ENCODE results near the gene HS6ST3. TPM values are rescaled to one million over a fixed set of nuclear protein-coding genes. Genes with fewer than 3 reads are reported as not detected.

Gene HS6ST3
- polyA plus RNA-seq, 2 donors: 0.12 to 0.25 TPM

DNA sequence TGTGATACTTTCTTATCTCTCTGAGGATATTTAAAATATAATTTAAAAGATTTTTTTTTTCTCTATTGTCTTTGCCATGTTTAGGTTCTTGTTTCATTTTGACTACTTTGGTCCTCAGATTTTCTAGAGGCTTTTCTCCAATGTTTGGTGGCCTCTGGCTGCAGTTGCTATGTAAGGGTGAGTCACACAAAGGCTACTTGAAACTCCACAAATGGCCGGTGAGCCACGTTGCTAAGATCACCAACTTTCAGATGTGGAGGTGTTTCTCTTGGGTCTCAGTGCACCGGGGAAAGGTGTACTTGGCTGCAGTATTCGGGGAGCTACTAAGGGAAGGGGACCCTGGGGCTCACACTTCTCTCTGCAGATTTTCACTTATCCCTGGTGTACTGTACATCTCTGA is 248.1 kb downstream of the HS6ST3 start:
- no peak overlapping the region for H3K27ac ChIP-seq (ENCODE audit: low read depth in 2 of 2, low read length in 1 of 2)
- H3K4me1 ChIP-seq (ENCODE audit: control insufficient read depth in 2 of 2, insufficient read depth in 2 of 2, low read length in 1 of 2): no peaks in the 10 kb centered on the region
- H3K9me3 ChIP-seq (ENCODE audit: control insufficient read depth in 2 of 2, insufficient read depth in 1 of 2, low read depth in 1 of 2, low read length in 1 of 2): peaks cover 0 to 2% of the 10 kb centered on the region in 2 donors
- WGBS, 2 donors: 86 to 87% methylated on average over 4 of the region's 4 CpGs
- no peaks in the 10 kb centered on the region for H3K36me3 ChIP-seq (ENCODE audit: control insufficient read depth in 2 of 2, insufficient read depth in 2 of 2, low read length in 1 of 2)
- no peak overlapping the region for H3K4me3 ChIP-seq (ENCODE audit: low read depth in 1 of 2, low read length in 2 of 2)
- no peaks in the 10 kb centered on the region for H3K27me3 ChIP-seq (ENCODE audit: control insufficient read depth in 1 of 2, insufficient read depth in 2 of 2, low read length in 2 of 2)

DNA sequence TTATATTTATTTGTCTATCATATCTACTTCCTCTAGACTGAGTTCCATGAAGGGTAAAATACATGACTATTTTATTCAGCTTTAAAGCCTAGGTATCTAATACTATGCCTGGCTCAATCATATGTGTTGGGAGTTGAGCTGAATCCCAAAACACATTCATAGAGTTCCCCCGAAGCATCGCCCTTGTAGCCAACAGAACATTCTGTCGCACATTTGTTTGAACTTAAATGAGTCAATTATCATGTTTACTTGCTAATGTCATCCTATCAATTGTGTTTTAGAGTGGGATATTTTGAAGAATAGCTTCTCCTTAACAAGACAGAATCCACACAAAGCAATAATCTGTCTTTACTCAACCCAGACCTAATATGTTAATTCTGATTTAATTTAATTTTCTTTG is 252.4 kb downstream of the HS6ST3 start:
- no peak overlapping the region for H3K4me3 ChIP-seq (ENCODE audit: low read depth in 1 of 2, low read length in 2 of 2)
- H3K4me1 ChIP-seq (ENCODE audit: control insufficient read depth in 2 of 2, insufficient read depth in 2 of 2, low read length in 1 of 2): no peaks in the 10 kb centered on the region
- no peak overlapping the region for H3K27ac ChIP-seq (ENCODE audit: low read depth in 2 of 2, low read length in 1 of 2)
- H3K36me3 ChIP-seq (ENCODE audit: control insufficient read depth in 2 of 2, insufficient read depth in 2 of 2, low read length in 1 of 2): no peaks in the 10 kb centered on the region
- H3K27me3 ChIP-seq (ENCODE audit: control insufficient read depth in 1 of 2, insufficient read depth in 2 of 2, low read length in 2 of 2): no peaks in the 10 kb centered on the region
- peaks cover 0 to 2% of the 10 kb centered on the region in 2 donors for H3K9me3 ChIP-seq (ENCODE audit: control insufficient read depth in 2 of 2, insufficient read depth in 1 of 2, low read depth in 1 of 2, low read length in 1 of 2)
- WGBS, 2 donors: 88 to 89% methylated on average over 3 of the region's 3 CpGs

- 77 to 78% methylated on average over 4 of the region's 4 CpGs for WGBS, 2 donors
- Histone ChIP-seq H3K4me1 (ENCODE audit: control insufficient read depth in 2 of 2, insufficient read depth in 2 of 2, low read length in 1 of 2) (no peaks in the 10 kb centered on the region), H3K27ac (ENCODE audit: low read depth in 2 of 2, low read length in 1 of 2) (no peak overlapping the region), H3K36me3 (ENCODE audit: control insufficient read depth in 2 of 2, insufficient read depth in 2 of 2, low read length in 1 of 2) (no peaks in the 10 kb centered on the region), H3K27me3 (ENCODE audit: control insufficient read depth in 1 of 2, insufficient read depth in 2 of 2, low read length in 2 of 2) (no peaks in the 10 kb centered on the region), H3K4me3 (ENCODE audit: low read depth in 1 of 2, low read length in 2 of 2) (no peak overlapping the region), H3K9me3 (ENCODE audit: control insufficient read depth in 2 of 2, insufficient read depth in 1 of 2, low read depth in 1 of 2, low read length in 1 of 2) (peaks cover 0 to 2% of the 10 kb centered on the region in 2 donors)
Observed at GRCh38 chr13:96342852-96343465, 253.1 kb downstream of the HS6ST3 start.

DNA sequence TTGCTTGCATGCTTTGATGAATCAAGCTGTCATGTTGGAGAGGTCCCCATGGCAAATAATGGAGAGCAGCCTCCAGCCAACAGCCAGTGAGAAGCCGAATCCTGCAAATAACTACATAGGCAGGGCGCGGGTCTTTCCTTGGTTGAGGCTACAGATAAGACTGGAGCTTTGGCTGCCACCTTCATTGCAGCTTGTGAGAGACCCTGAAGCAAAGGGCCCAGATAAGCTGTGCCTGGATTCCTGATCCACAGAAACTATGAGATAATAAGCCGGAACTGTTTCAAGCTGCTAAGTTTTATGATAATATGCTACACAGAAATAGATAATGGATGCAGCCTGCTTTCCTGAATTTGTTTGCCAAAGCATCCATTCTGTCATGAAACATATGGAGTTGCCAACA is 257.0 kb downstream of the HS6ST3 start:
- Histone ChIP-seq H3K36me3 (ENCODE audit: control insufficient read depth in 2 of 2, insufficient read depth in 2 of 2, low read length in 1 of 2) (no peaks in the 10 kb centered on the region), H3K9me3 (ENCODE audit: control insufficient read depth in 2 of 2, insufficient read depth in 1 of 2, low read depth in 1 of 2, low read length in 1 of 2) (no peaks in the 10 kb centered on the region), H3K4me3 (ENCODE audit: low read depth in 1 of 2, low read length in 2 of 2) (no peak overlapping the region), H3K27me3 (ENCODE audit: control insufficient read depth in 1 of 2, insufficient read depth in 2 of 2, low read length in 2 of 2) (no peaks in the 10 kb centered on the region), H3K27ac (ENCODE audit: low read depth in 2 of 2, low read length in 1 of 2) (no peak overlapping the region), H3K4me1 (ENCODE audit: control insufficient read depth in 2 of 2, insufficient read depth in 2 of 2, low read length in 1 of 2) (no peaks in the 10 kb centered on the region)
- WGBS, 2 donors: 94 to 98% methylated on average over 4 of the region's 4 CpGs

DNA sequence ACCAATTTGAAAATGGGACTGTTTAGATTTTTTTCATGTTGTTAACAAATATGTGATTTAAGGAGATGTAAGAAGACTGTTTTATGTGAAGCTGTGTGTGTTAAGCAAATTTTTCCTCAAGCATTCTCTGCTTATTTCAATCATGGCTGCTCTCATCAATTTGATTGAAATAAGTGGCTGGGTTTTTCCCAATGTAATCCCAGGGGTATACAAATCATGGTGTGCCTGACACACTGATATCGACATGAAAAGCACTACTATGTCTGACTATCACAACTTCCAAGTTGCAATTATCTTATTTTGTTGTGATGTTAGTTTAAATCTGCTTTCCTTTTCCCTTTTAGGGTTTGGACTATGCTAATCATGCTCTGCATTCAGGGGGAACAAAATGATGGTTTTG is 283.7 kb downstream of the HS6ST3 start:
- H3K36me3 ChIP-seq (ENCODE audit: control insufficient read depth in 2 of 2, insufficient read depth in 2 of 2, low read length in 1 of 2): no peaks in the 10 kb centered on the region
- no peak overlapping the region for H3K4me3 ChIP-seq (ENCODE audit: low read depth in 1 of 2, low read length in 2 of 2)
- no peak overlapping the region for H3K27ac ChIP-seq (ENCODE audit: low read depth in 2 of 2, low read length in 1 of 2)
- H3K9me3 ChIP-seq (ENCODE audit: control insufficient read depth in 2 of 2, insufficient read depth in 1 of 2, low read depth in 1 of 2, low read length in 1 of 2): no peaks in the 10 kb centered on the region
- H3K27me3 ChIP-seq (ENCODE audit: control insufficient read depth in 1 of 2, insufficient read depth in 2 of 2, low read length in 2 of 2): no peaks in the 10 kb centered on the region
- H3K4me1 ChIP-seq (ENCODE audit: control insufficient read depth in 2 of 2, insufficient read depth in 2 of 2, low read length in 1 of 2): no peaks in the 10 kb centered on the region
- WGBS, 2 donors: 78 to 83% methylated on average over 1 of the region's 1 CpG

DNA sequence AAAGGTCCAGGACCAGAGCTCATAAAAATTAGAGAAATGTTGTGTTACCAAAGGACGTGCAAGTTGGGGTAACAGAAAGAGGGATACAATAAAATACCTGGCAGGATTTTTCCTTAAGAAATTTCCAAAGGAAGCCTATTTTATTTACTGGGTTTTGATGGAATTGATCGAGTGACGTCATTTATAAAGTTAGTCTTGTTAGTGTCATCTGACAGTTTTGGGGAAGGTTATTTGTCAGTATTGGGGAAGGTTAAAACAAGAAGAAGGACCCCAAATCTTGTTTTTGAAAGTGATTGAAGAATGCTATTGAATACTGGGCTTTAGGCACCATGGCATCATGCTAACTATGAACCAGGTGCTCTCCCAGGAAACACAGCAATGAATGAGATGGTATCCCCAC is 287.9 kb downstream of the HS6ST3 start:
- no peaks in the 10 kb centered on the region for H3K36me3 ChIP-seq (ENCODE audit: control insufficient read depth in 2 of 2, insufficient read depth in 2 of 2, low read length in 1 of 2)
- H3K27me3 ChIP-seq (ENCODE audit: control insufficient read depth in 1 of 2, insufficient read depth in 2 of 2, low read length in 2 of 2): no peaks in the 10 kb centered on the region
- H3K4me1 ChIP-seq (ENCODE audit: control insufficient read depth in 2 of 2, insufficient read depth in 2 of 2, low read length in 1 of 2): no peaks in the 10 kb centered on the region
- 89% methylated on average over 3 of the region's 3 CpGs for whole genome bisulfite sequencing, 2 donors
- H3K9me3 ChIP-seq (ENCODE audit: control insufficient read depth in 2 of 2, insufficient read depth in 1 of 2, low read depth in 1 of 2, low read length in 1 of 2): no peaks in the 10 kb centered on the region
- no peak overlapping the region for H3K4me3 ChIP-seq (ENCODE audit: low read depth in 1 of 2, low read length in 2 of 2)
- H3K27ac ChIP-seq (ENCODE audit: low read depth in 2 of 2, low read length in 1 of 2): no peak overlapping the region

DNA sequence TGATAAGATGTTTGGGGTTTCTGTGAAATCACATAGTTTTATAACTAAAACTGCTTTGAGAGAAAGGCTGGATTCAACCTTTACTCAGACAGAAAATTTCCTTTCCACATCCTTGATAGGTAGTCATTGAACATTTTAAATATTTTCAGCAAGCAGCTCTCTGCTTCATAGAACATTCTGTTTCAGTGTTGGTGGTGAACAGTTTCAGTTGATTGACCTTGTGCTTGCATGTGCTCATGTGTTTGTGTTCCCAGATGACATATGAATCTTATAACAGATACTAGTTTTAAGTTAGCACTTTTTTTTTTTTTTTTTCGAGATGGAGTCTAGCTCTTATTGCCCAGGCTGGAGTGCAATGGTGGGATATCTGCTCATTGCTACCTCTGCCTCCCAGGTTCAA is 290.1 kb downstream of the HS6ST3 start:
- no peak overlapping the region for H3K27ac ChIP-seq (ENCODE audit: low read depth in 2 of 2, low read length in 1 of 2)
- no peaks in the 10 kb centered on the region for H3K27me3 ChIP-seq (ENCODE audit: control insufficient read depth in 1 of 2, insufficient read depth in 2 of 2, low read length in 2 of 2)
- 69 to 90% methylated on average over 1 of the region's 1 CpG for WGBS, 2 donors
- no peak overlapping the region for H3K4me3 ChIP-seq (ENCODE audit: low read depth in 1 of 2, low read length in 2 of 2)
- H3K4me1 ChIP-seq (ENCODE audit: control insufficient read depth in 2 of 2, insufficient read depth in 2 of 2, low read length in 1 of 2): no peaks in the 10 kb centered on the region
- H3K36me3 ChIP-seq (ENCODE audit: control insufficient read depth in 2 of 2, insufficient read depth in 2 of 2, low read length in 1 of 2): no peaks in the 10 kb centered on the region
- no peaks in the 10 kb centered on the region for H3K9me3 ChIP-seq (ENCODE audit: control insufficient read depth in 2 of 2, insufficient read depth in 1 of 2, low read depth in 1 of 2, low read length in 1 of 2)

DNA sequence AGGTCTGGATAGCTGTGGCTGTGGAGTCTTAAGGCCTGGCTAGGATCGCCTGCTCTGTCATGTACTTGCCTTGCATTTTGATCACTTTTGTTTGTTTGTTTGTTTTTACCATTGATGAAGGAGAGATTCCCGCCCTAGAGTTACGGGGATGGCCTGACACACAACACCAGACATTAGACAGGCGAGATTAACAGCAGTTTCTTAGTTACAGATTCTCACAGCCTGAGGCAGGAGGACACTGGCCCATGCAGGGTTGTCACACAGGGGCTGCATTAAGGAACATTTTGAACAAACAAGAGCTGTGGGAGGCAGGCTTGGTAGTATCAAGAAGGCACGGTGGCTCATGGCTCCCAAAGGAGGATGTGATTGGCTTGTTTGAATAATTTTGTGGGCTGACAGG is 291.8 kb downstream of the HS6ST3 start:
- H3K36me3 ChIP-seq (ENCODE audit: control insufficient read depth in 2 of 2, insufficient read depth in 2 of 2, low read length in 1 of 2): no peaks in the 10 kb centered on the region
- no peaks in the 10 kb centered on the region for H3K27me3 ChIP-seq (ENCODE audit: control insufficient read depth in 1 of 2, insufficient read depth in 2 of 2, low read length in 2 of 2)
- no peaks in the 10 kb centered on the region for H3K9me3 ChIP-seq (ENCODE audit: control insufficient read depth in 2 of 2, insufficient read depth in 1 of 2, low read depth in 1 of 2, low read length in 1 of 2)
- no peak overlapping the region for H3K27ac ChIP-seq (ENCODE audit: low read depth in 2 of 2, low read length in 1 of 2)
- H3K4me3 ChIP-seq (ENCODE audit: low read depth in 1 of 2, low read length in 2 of 2): no peak overlapping the region
- WGBS, 2 donors: 69 to 76% methylated on average over 5 of the region's 5 CpGs
- H3K4me1 ChIP-seq (ENCODE audit: control insufficient read depth in 2 of 2, insufficient read depth in 2 of 2, low read length in 1 of 2): no peaks in the 10 kb centered on the region

GRCh38 chr13:96388598-96388997 is 298.7 kb downstream of the HS6ST3 start:
- no peaks in the 10 kb centered on the region for H3K27me3 ChIP-seq (ENCODE audit: control insufficient read depth in 1 of 2, insufficient read depth in 2 of 2, low read length in 2 of 2)
- no peak overlapping the region for H3K4me3 ChIP-seq (ENCODE audit: low read depth in 1 of 2, low read length in 2 of 2)
- H3K27ac ChIP-seq (ENCODE audit: low read depth in 2 of 2, low read length in 1 of 2): no peak overlapping the region
- H3K9me3 ChIP-seq (ENCODE audit: control insufficient read depth in 2 of 2, insufficient read depth in 1 of 2, low read depth in 1 of 2, low read length in 1 of 2): no peaks in the 10 kb centered on the region
- WGBS, 2 donors: 38 to 48% methylated on average over 2 of the region's 2 CpGs
- H3K36me3 ChIP-seq (ENCODE audit: control insufficient read depth in 2 of 2, insufficient read depth in 2 of 2, low read length in 1 of 2): no peaks in the 10 kb centered on the region
- H3K4me1 ChIP-seq (ENCODE audit: control insufficient read depth in 2 of 2, insufficient read depth in 2 of 2, low read length in 1 of 2): no peaks in the 10 kb centered on the region

GRCh38 chr13:96391606-96392005 is 301.7 kb downstream of the HS6ST3 start:
- Histone ChIP-seq H3K9me3 (ENCODE audit: control insufficient read depth in 2 of 2, insufficient read depth in 1 of 2, low read depth in 1 of 2, low read length in 1 of 2) (no peaks in the 10 kb centered on the region), H3K36me3 (ENCODE audit: control insufficient read depth in 2 of 2, insufficient read depth in 2 of 2, low read length in 1 of 2) (no peaks in the 10 kb centered on the region), H3K4me1 (ENCODE audit: control insufficient read depth in 2 of 2, insufficient read depth in 2 of 2, low read length in 1 of 2) (no peaks in the 10 kb centered on the region), H3K27me3 (ENCODE audit: control insufficient read depth in 1 of 2, insufficient read depth in 2 of 2, low read length in 2 of 2) (no peaks in the 10 kb centered on the region), H3K27ac (ENCODE audit: low read depth in 2 of 2, low read length in 1 of 2) (no peak overlapping the region), H3K4me3 (ENCODE audit: low read depth in 1 of 2, low read length in 2 of 2) (no peak overlapping the region)
- WGBS, 2 donors: 78 to 81% methylated on average over 6 of the region's 6 CpGs

All from esophagus (tissue), 2 donors.